Embryonic facial prominence (tissue), 1 donor: ENCODE data around the gene CNDP1.
A peak's percentile ranks its signal among the peaks of the same experiment; 100 is the strongest.
"Not testable (repeated sequence)": the region's sequence is repeated elsewhere in the genome, so short reads cannot be mapped to it uniquely, and the experiment has no call there.

Source experiments
- DNase-seq: peaks from one replicate; pipeline ENCODE4 v3.0.0-alpha.2; 2016; ENCODE audit errors: extremely low spot score

The CNDP1 gene

GRCh38 chr18:74546007-74546406 is 11.7 kb downstream of the CNDP1 start:
- no peak for DNase-seq

GRCh38 chr18:74546751-74547530 is 12.6 kb downstream of the CNDP1 start:
- DNase-seq, result no peak

- DNase-seq, result no peak
Measured at GRCh38 chr18:74547860-74548259, 13.6 kb downstream of the CNDP1 start.

- DNase-seq, result no peak
Measured at GRCh38 chr18:74549591-74550104, 15.3 kb downstream of the CNDP1 start.

GRCh38 chr18:74550886-74551285 is 16.6 kb downstream of the CNDP1 start:
- DNase-seq, result no peak

- no peak for DNase-seq
Measured at GRCh38 chr18:74551452-74551851, 17.2 kb downstream of the CNDP1 start.

- peak; percentile 53 for DNase-seq
Measured at GRCh38 chr18:74551936-74552555, 17.7 kb downstream of the CNDP1 start.

GRCh38 chr18:74556126-74556525 is 21.8 kb downstream of the CNDP1 start:
- DNase-seq, result no peak

GRCh38 chr18:74558096-74558495 is 23.8 kb downstream of the CNDP1 start:
- DNase-seq, result no peak

GRCh38 chr18:74562131-74562730 is 27.9 kb downstream of the CNDP1 start:
- no peak for DNase-seq

- DNase-seq, result no peak
Measured at GRCh38 chr18:74562775-74563174, 28.5 kb downstream of the CNDP1 start.

GRCh38 chr18:74563999-74564398 is 29.7 kb downstream of the CNDP1 start:
- DNase-seq, result no peak

- not testable (repeated sequence) for DNase-seq
Measured at GRCh38 chr18:74565164-74565563, 30.9 kb downstream of the CNDP1 start.

- not testable (repeated sequence) for DNase-seq
Measured at GRCh38 chr18:74565993-74566392, 31.7 kb downstream of the CNDP1 start.

- no peak for DNase-seq
Measured at GRCh38 chr18:74567822-74568221, 33.5 kb downstream of the CNDP1 start.

- no peak for DNase-seq
Measured at GRCh38 chr18:74569401-74569800, 35.1 kb downstream of the CNDP1 start.

- DNase-seq, result no peak
Measured at GRCh38 chr18:74570266-74570665, 36.0 kb downstream of the CNDP1 start.

GRCh38 chr18:74571895-74572680 is 37.8 kb downstream of the CNDP1 start:
- DNase-seq, result no peak

GRCh38 chr18:74573053-74573452 is 38.8 kb downstream of the CNDP1 start:
- DNase-seq, result no peak

- DNase-seq, result no peak
Measured at GRCh38 chr18:74574916-74575315, 40.6 kb downstream of the CNDP1 start.

- no peak for DNase-seq
Measured at GRCh38 chr18:74577019-74577418, 42.7 kb downstream of the CNDP1 start.

GRCh38 chr18:74579496-74580065 is 45.3 kb downstream of the CNDP1 start:
- no peak for DNase-seq
